ENCODE results near the gene COL11A1.

DNA sequence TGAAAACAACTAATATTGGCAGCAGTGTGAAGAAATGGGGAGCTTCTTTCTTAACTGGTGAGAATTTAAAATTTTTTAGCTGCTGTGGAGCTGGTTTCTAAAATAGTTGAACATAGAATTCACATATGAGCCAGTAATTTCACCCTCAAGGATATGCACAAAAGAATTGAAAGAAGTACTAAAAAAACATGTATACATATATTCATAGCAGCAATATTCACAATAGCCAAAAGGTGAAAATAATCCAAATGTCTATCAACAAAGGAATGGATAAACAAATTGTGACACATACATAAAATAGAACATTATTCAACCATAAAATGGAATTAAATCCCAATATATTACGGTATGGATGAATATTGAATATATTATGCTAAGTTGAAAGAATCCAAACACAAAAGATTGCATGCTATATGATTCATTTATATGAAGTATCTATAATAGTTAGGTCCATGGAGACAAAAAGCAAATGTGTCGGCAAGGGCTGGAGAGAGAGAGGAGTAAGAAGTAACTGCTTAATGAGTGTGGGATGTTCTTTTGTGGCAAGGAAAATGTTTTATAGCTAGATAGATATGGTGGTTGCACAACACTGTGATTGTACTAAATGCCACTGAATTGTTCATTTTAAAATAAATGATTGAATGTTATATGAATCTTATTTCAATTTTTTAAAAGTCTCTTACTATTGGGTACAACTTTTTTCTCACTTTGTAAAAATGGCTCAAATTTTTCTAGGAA is 14.8 kb upstream of the COL11A1 start:
- TF ChIP-seq CTCF (IDR thresholded peaks at IDR 0.05) (no peak), EP300 (IDR thresholded peaks at IDR 0.05) (no peak), POLR2A (IDR thresholded peaks at IDR 0.05) (no peak)
